ENCODE data around the gene CHMP1A. TPM values are rescaled to one million over a fixed set of nuclear protein-coding genes. Genes with fewer than 3 reads are reported as not detected.
A peak's percentile ranks its signal among the peaks of the same experiment; 100 is the strongest.

CHMP1A gene
- total RNA-seq, 1 experiment from 2014 or later, result 107 TPM

DNA sequence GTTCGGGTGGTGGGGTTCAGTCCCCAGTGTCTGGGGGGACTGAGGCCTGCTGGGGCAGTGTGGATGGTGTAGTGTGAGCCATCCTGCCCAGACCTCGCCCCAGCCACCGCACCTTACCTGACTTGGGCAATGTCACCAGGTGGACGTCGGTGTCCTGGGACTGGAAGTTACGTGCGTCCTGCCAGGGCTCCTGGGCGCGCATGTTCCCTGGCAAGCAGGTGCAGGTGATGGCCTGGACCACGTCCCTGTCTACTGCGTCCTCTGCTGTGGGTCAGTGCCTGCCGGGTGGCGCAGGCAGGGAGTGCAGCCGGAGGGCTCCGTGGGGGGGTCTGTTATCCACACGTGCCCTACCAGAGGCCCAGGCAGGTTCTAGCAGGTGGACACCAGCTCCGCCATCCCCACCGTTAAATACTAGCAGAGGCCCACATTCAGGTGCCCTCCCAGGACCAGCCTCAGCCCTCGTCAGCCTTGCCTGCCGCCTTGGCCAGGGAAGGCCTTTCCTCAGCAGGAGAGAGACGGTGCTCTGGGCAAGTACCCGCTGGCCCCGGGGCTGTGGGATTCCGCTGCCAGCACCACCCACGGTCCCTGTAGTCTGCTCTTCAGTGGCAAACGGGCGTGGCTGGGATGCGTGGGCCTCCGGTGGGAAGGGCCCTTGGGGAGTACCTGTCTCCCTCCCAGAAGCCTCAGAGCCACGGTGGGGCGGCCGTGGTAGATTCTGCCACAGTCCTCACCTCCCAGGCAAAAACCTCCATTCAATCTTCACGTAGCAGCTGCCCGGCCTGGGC lies 52.1 kb downstream of the CHMP1A start:
- no peak for DNase-seq (ENCODE audit: low read depth)

DNA sequence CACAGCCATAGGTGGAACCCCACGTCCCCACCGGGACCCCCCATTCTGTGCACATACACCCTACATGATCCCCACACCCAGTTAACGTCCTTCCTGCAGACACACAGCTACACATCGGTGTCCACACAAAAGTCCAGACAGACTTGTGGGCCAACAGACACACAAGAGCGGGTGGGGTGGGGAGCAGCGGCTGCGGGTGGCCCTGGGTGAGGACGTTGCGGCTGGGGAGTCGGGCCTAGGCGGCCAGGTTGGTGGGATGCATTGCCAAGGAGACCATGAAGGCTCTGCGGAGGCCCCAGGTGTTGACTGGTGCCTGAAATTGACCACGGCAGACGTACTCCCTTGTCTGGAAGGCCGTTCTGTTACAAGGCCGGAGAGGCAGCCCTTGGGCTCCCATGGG lies 52.7 kb downstream of the CHMP1A start:
- no peak for DNase-seq (ENCODE audit: low read depth)

DNA sequence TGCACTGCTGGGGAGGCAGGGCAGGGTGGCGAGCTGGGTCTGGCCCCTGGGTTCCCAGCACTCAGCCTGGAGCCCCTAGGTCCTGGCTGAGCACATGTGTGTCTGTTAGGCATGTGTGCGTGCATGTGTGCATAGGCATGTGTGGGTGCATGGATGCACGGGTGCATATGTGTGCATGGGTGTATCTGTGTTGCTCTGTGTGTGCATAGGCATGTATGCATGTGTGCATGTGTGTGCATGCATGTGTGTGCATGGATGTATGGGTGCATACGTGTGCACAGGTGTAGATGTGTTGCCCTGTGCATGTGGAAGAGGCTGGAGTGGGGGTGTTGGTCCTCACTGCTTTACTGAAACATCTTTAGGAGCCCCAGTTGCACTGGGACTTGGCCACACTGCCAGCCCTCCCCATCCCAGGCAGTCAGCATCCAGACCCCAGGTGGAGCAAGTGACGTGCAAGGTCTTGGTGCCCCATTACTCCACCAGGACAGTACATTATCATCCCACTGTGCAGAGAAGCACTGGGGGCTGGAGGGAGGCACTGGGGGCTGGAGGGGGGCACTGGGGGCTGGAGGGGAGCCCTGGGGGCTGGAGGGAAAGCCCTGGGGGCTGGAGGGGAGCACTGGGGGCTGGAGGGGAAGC lies 54.4 kb downstream of the CHMP1A start:
- DNase-seq (ENCODE audit: low read depth), result no peak

DNA sequence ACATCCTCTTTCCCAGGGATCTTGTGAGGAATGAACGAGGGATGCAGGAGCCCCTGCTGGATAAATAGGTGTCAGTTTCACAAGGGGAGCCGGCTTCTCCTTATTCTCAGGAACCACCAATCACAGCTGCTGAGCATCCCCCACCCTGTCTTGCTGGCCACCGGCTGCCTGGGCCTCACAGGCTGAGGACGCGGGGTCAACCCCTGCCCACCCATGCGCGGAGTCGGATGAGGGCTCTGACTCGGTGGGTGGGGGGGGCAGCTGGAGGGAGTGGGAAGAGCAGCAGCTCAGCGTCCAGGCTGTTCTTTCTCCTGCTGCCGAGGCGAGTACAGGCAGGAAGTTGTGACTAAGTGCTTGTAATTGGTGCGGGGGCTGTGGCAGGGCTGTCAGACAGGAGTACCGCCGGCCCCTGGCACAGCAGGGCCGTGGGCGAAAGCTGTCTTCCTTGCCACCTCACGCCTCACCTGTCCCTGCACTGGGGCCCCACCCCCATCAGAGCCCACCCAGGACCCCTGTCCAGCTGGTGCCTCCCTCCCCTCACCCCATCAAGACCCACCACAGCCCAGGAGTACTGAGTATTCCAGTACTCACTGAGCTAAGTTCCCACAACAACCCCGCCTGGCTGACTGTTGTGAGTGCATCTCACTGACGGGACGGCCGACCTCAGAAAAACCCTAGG lies 55.1 kb downstream of the CHMP1A start:
- peak; percentile 84 for DNase-seq (ENCODE audit: low read depth)

DNA sequence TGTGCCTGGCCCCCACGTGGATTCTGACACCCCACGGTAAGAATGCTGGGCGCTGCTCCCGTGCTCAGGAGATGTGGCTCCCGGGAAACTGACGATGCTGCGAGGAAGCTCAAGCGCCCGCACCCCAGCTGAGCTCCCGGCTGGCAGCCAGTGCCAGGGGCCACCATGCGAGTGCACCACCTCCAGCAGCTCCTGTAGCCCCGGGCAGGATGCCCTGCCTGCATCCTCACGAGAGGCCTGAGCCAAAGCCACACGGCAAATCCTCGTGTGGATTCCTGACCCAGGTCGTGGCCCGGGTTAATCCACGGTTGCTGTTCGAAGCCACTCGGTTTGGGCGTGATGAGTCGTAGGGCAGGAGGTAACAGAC lies 55.6 kb downstream of the CHMP1A start:
- no peak for DNase-seq (ENCODE audit: low read depth)

DNA sequence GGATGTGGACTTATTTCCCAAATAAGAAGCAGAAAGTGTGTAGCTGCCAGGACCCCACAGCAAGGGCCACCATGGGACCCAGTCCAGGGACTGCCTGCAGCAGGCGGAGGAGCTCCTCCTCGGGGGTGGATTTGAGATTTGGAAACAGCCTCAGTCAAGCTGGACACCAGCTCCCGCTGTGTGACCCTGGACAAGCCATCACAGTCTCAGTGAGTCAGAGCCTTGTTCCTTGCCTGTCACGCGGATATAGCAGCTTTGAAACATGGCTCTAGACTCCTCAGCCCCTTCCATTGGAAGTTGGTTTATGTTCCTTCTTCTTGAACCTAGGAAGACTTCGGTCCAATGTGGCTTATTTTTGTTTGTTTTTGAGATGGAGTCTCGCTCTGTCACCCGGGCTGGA lies 56.6 kb downstream of the CHMP1A start:
- DNase-seq (ENCODE audit: low read depth), result no peak

DNA sequence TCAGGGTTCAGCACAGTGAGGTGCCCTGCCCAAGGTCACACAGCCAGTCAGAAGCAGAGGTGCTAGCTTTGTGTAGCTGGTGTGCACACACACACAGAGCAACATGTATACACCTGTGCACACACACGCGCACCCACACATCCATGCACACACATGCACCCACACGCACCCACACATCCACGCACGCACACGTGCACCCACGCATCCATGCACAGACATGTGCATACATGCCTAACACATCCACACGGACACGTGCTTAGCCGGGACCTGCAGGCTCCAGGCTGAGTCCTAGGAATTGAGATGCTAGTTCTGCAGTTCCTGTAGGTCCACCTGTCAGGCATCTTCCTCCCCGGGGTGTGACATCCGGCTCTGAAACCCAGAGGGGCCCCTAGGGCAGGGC lies 57.1 kb downstream of the CHMP1A start:
- DNase-seq (ENCODE audit: low read depth), result no peak

DNA sequence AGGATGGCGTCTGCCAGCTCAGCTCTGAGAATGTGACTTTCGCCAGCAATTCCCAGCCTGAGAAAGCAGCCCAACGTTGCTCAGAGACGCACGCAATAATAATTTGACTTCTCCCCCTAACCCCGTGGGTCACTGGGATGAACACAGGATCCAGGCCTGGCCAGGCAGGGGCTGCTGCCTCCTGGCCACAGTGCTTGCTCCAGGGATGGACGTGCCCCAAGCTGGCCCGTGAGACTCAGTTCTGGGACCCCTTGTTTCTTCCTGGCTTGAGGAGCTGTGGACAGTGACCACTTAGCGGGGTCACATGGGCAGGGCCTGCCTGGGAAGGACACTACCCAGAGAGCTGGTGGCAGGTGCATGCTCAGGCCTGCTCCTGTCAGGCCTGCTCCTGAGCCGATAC lies 57.6 kb downstream of the CHMP1A start:
- no peak for DNase-seq (ENCODE audit: low read depth)

DNA sequence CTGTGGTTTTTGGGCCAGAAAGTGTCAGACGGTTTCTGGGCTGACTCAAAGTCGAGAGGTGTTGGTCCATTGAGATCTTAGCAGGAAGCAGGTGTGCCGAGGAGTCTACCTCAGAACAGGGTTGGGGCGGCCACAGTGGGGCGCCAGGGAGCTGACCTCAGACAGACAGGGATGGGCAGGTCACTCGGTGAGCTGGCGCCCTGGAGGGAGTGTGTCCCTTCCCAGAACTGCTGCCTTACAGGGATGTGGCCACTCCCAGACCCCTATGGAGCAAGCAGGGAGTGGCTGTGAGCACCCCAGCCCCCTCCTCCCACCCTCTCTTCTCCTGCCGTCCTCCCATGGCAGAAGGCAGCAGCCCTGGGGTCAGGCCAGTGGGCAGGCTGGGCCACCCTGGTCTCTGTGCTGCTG lies 58.1 kb downstream of the CHMP1A start:
- DNase-seq (ENCODE audit: low read depth), result peak; percentile 41

DNA sequence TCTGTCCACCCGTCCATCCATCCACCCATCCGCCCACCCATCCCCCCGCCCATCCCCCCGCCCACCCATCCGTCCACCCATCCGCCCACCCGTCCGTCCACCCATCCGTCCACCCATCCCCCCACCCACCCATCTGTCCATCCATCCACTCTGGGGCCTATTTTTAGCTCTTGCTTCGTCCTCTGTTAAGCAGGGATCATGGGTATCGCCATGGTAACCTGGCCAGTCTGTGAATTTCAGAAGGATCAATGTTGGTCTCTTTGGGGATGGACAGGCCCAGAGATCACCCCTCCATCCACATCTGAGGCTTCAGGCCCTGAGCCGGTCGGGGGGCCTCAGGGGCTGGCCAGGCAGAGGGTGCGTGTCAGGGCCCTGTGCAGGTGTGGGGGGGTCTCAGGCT lies 59.3 kb downstream of the CHMP1A start:
- peak; percentile 72 for DNase-seq (ENCODE audit: low read depth)

DNA sequence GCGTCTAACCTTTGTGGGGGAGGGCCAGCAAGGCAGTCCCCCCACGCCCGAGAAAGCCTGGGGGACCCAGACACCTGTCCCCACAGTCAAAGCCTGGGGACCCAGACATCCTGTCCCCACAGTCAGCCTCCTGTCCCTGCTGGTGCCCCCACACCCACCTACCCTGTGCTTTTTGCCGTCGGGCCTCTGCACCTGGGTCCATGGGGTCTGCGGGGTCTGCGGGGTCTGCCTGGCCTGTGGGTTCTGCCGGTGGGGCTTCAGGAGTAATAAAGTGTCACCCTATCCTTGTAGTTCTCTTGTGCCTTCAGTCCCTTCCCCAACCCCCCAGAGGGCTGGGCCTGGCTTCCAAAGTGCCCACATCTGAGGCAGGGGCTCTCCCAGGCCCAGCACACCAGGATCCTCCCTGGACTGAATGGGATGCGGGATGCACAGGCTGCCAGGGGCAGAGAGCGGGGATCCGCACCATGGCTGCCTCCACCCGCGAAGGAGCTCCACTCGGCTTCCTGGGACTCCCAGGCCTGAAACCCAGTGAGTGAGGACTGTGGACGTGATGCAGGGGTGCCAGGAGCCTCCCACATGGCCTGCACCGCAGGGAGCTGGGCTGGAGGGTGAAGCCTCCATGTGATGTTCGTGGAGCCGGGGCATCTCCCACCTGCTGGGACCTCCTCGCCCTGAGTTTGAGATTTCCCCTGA lies 60.4 kb downstream of the CHMP1A start:
- DNase-seq (ENCODE audit: low read depth), result no peak

DNA sequence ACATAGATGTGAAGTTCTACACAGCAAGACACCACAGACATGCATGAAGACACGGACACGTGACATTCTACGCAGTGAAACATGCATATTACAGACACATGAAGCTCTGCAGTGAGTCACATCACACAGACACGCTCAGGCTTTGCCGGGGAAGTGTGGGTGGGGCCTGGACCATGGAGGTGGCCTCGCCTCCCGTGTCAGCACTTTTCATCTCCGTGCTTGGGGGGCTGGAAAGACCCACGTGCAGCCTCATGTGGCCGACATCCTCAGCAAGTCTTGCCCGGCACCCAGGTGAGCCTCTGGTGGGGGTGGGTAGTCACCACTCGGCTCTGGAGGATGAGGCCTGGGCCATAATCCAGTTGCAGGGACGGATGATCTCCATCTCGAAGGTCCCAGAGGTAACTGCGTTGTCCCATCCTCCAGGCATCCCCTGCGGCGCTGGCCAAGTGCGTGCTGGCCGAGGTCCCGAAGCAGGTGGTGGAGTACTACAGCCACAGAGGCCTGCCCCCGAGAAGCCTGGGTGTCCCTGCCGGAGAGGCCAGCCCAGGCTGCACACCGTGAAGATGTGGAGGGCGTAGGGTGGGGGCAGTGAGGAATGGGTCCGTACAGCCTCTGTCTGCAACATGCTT lies 61.3 kb downstream of the CHMP1A start:
- DNase-seq (ENCODE audit: low read depth), result no peak

DNA sequence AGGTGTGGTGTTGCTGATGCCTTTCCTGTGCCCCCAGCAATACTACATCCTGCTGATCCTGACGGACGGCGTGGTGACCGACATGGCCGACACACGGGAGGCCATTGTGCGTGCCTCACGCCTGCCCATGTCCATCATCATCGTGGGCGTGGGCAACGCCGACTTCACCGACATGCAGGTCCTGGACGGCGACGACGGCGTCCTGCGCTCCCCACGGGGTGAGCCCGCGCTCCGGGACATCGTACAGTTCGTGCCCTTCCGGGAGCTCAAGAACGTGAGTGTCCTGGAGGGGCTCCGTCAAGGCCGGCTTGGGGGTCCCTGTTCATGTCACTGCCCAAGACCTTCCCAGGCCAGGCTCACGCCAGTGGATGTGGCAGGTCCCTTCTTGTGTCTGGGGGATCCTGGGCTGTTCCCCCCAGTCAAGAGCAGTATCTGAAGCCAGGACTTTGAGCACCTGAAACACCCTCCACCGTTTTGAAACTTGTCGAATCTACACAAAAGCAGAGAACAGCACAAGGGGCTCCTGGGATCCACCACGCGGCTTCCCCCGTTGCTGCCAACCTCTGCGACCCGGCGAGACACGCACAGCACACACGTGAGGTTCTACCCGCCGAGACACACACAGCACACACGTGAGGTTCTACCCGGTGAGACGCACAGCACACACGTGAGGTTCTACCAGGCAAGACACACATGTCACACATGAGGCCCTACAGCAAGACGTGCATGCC lies 62.0 kb downstream of the CHMP1A start:
- DNase-seq (ENCODE audit: low read depth), result no peak

Other genes starting within 250 kb of the CHMP1A start
- 44.6 and 63.4 TPM in 2 replicates for gene ANKRD11, start 167.1 kb downstream of the CHMP1A start, total RNA-seq (2014; rRNA removed)
- gene SPG7, start 149.3 kb downstream of the CHMP1A start, total RNA-seq (2014; rRNA removed), result 195 and 211 TPM in 2 replicates
- 4,987 and 9,010 TPM in 2 replicates for gene RPL13, start 97.0 kb downstream of the CHMP1A start, total RNA-seq (2014; rRNA removed)
- gene CPNE7, start 82.0 kb downstream of the CHMP1A start, total RNA-seq (2014; rRNA removed), result 119 and 147 TPM in 2 replicates
- gene DPEP1, start 44.1 kb downstream of the CHMP1A start, total RNA-seq (2014; rRNA removed), result 0.46 TPM in 1 of 2 replicates, not detected in the other
- 10.7 and 10.9 TPM in 2 replicates for gene SPATA33, start 128 bp upstream of the CHMP1A start, total RNA-seq (2014; rRNA removed)
- gene CDK10, start 29.0 kb upstream of the CHMP1A start, total RNA-seq (2014; rRNA removed), result 60.1 and 67.6 TPM in 2 replicates
- 13.7 and 17.9 TPM in 2 replicates for gene SPATA2L, start 44.0 kb upstream of the CHMP1A start, total RNA-seq (2014; rRNA removed)
- 9.8 and 10.0 TPM in 2 replicates for gene VPS9D1, start 63.2 kb upstream of the CHMP1A start, total RNA-seq (2014; rRNA removed)
- 10.6 and 11.7 TPM in 2 replicates for gene ZNF276, start 63.8 kb upstream of the CHMP1A start, total RNA-seq (2014; rRNA removed)
- gene FANCA, start 158.9 kb upstream of the CHMP1A start, total RNA-seq (2014; rRNA removed), result 38.9 and 45.3 TPM in 2 replicates
- gene SPIRE2, start 170.8 kb upstream of the CHMP1A start, total RNA-seq (2014; rRNA removed), result 6.9 and 7.1 TPM in 2 replicates
- 171 and 180 TPM in 2 replicates for gene TCF25, start 215.9 kb upstream of the CHMP1A start, total RNA-seq (2014; rRNA removed)

All from LHCN-M2 (cell line).